HG02759 (cell line): ENCODE results near the gene PACRG.

Experiments used
- ATAC-seq: cut with Tn5 transposase; IDR thresholded peaks from one replicate; pipeline ENCODE4 v1.9.1; 2021; ENCODE audit warnings: mild to moderate bottlenecking, moderate library complexity; ENCODE audit not compliant: unreplicated experiment

Gene PACRG

GRCh38 chr6:163260911-163261310 is 533.1 kb downstream of the PACRG start:
- ATAC-seq = no peak

- ATAC-seq = no peak
These were observed 533.6 kb downstream of the PACRG start for GRCh38 chr6:163261361-163261760.

- ATAC-seq = no peak
These were observed 534.3 kb downstream of the PACRG start for GRCh38 chr6:163262080-163262479.

GRCh38 chr6:163263196-163263595 is 535.4 kb downstream of the PACRG start:
- no peak for ATAC-seq

- ATAC-seq = no peak
These were observed 536.4 kb downstream of the PACRG start for GRCh38 chr6:163263998-163264661.

GRCh38 chr6:163264662-163265035 is 536.9 kb downstream of the PACRG start:
- ATAC-seq = no peak

- ATAC-seq = no peak
These were observed 553.9 kb downstream of the PACRG start for GRCh38 chr6:163281634-163282033.

- no peak for ATAC-seq
These were observed 554.9 kb downstream of the PACRG start for GRCh38 chr6:163282672-163283071.

GRCh38 chr6:163284151-163284550 is 556.4 kb downstream of the PACRG start:
- ATAC-seq = no peak

GRCh38 chr6:163285691-163286090 is 557.9 kb downstream of the PACRG start:
- ATAC-seq = no peak

- ATAC-seq = no peak
These were observed 559.9 kb downstream of the PACRG start for GRCh38 chr6:163287626-163288025.

GRCh38 chr6:163288066-163288465 is 560.3 kb downstream of the PACRG start:
- ATAC-seq = no peak

GRCh38 chr6:163288915-163289314 is 561.1 kb downstream of the PACRG start:
- no peak for ATAC-seq

- ATAC-seq = no peak
These were observed 561.7 kb downstream of the PACRG start for GRCh38 chr6:163289447-163289846.

GRCh38 chr6:163290545-163291274 is 562.9 kb downstream of the PACRG start:
- no peak for ATAC-seq

GRCh38 chr6:163291622-163292021 is 563.8 kb downstream of the PACRG start:
- ATAC-seq = no peak

- ATAC-seq = no peak
These were observed 565.5 kb downstream of the PACRG start for GRCh38 chr6:163293286-163293685.

GRCh38 chr6:163294734-163295133 is 567.0 kb downstream of the PACRG start:
- no peak for ATAC-seq

- ATAC-seq = no peak
These were observed 569.2 kb downstream of the PACRG start for GRCh38 chr6:163296835-163297519.

- no peak for ATAC-seq
These were observed 570.5 kb downstream of the PACRG start for GRCh38 chr6:163298079-163298830.

- no peak for ATAC-seq
These were observed 573.1 kb downstream of the PACRG start for GRCh38 chr6:163300838-163301237.
